Heart right ventricle (tissue), 16 donors: Measurements from ENCODE around the gene GAB2. TPM values are rescaled to one million over a fixed set of nuclear protein-coding genes. Genes with fewer than 3 reads are reported as not detected.
A peak's percentile ranks its signal among the peaks of the same experiment; 100 is the strongest.

Source experiments
- ATAC-seq, 8 donors: fragments of 200-7000 bp; cut with Tn5 transposase; one replicate each; pipeline ENCODE4 v1.9.1; 2020; ENCODE audit warnings: mild to moderate bottlenecking in 8 of 8, moderate library complexity in 8 of 8, moderate number of reproducible peaks in 1 of 8
- DNase-seq, 2 donors: peaks; one replicate each; pipeline ENCODE4 v3.0.0-alpha.2; 2020
- H3K27ac ChIP-seq, 10 donors: fragments of 200-600 bp; sonication (generic) in 2 of 10; one replicate each; pipeline versions ENCODE4 v1.5.0 to v1.8.0; 2020 to 2022; ENCODE audit warnings: mild to moderate bottlenecking in 3 of 10
- H3K27me3 ChIP-seq, 7 donors: fragments of 200-600 bp; one replicate each; pipeline ENCODE4 v1.8.0; 2021 to 2022; ENCODE audit warnings: mild to moderate bottlenecking in 2 of 7
- H3K36me3 ChIP-seq, 9 donors: fragments of 200-600 bp; sonication (generic) in 1 of 9; one replicate each; pipeline versions ENCODE4 v1.5.0 to v1.8.0; 2020 to 2022; ENCODE audit warnings: mild to moderate bottlenecking in 2 of 9
- H3K4me1 ChIP-seq, 9 donors: fragments of 200-600 bp; sonication (generic) in 1 of 9; one replicate each; pipeline versions ENCODE4 v1.5.0 to v1.8.0; 2020 to 2022; ENCODE audit warnings: mild to moderate bottlenecking in 4 of 9
- H3K4me3 ChIP-seq, 10 donors: fragments of 200-600 bp; sonication (generic) in 2 of 10; one replicate each; pipeline versions ENCODE4 v1.5.0 to v1.8.0; 2020 to 2022; ENCODE audit warnings: mild to moderate bottlenecking in 7 of 10, moderate library complexity in 2 of 10
- H3K9me3 ChIP-seq, 11 donors: fragments of 200-600 bp in 10 of 11; sonication (generic) in 2 of 11; one replicate each; pipeline versions ENCODE4 v1.5.0 to v1.8.0; 2013 to 2022; ENCODE audit warnings: mild to moderate bottlenecking in 2 of 11, control low read depth in 1 of 11, moderate library complexity in 1 of 11
- CTCF ChIP-seq, 9 donors: fragments of 200-600 bp; sonication (generic) in 2 of 9; IDR thresholded peaks; one replicate each; pipeline versions ENCODE4 v1.5.0 to v1.8.0; 2021 to 2022; ENCODE audit warnings: antibody characterized with exemption in 9 of 9, mild to moderate bottlenecking in 5 of 9, moderate library complexity in 1 of 9
- WGBS, 2 donors: extraction: QIAGEN DNeasy Blood & Tissue Kit; methylation state at CpG; one replicate each; pipeline ENCODE4 v1.1.7; 2013; ENCODE audit warnings: inconsistent platforms in 1 of 2; 5-methylcytosine and 5-hydroxymethylcytosine counted together
- intact Hi-C, 10 donors: fragments of 100-400 bp; cut with DNase I; formaldehyde crosslinking; loops; one replicate each; pipeline versions ENCODE4 v1.11.1 to v1.14.2; 2022
- polyA plus RNA-seq, 2 donors: library from polyadenylated mRNA; stranded (reverse); fragments of 200-250 nt; gene quantifications; one replicate each; pipeline ENCODE4 v1.2.3, GENCODE V29; 2013
- total RNA-seq, 10 donors: library from RNA; stranded (reverse); fragmentation: NEBNext Ultra II Directional in 3 of 10; extraction: Animal tissue kit (Norgen Biotek cat#: 25700) in 3 of 10; gene quantifications; one replicate each; pipeline versions ENCODE4 v1.2.1 to v1.2.4, GENCODE V29; 2021 to 2023
- donor health status: Arrhythmogenic right ventricular cardiomyopathy.
- donor health status: ischemic (EF 13 %, LVEDD 7.1; RV severe dilation, severe dysfunction).
- donor health status: healthy with polysubstance abuse.
- donor health status: DM: no; HTN: yes; CAD: no.
- donor health status: DM: no; HTN: no; CAD: no.
- donor health status: ischemic (EF 25% LVEDD 6.9; RV normal size, moderate dysfunction).
- donor health status: ischemic (EF 25% LVEDD 5.7; RV mildly dilated, moderate dysfunction).
- donor health status: healthy.
- donor health status: DM: yes; HTN: yes; CAD: no.
- donor health status: Ischemic cardiomyopathy.
- donor health status: ischemic (EF 35%, LVEDD 5.7; RV mildly dilated, moderate dysfunction).
- donor health status: nonischemic (EF 11% LVEDD 7.7; RV severe dilation, severe dysfunction).
- donor health status: DM: yes; HTN: yes; CAD: no.
- donor health status: PGD.
- donor health status: ischemic (EF 29% LVEDD 5.4; RV normal size, mild dysfunction).
- donor health status: nonischemic (EF 23%, LVEDD 6.1; RV moderate dilation, normal function).

Gene GAB2
- total and polyA plus RNA-seq, 12 donors: 5.0 to 44.6 (median 27.0) TPM

- Histone ChIP-seq H3K4me1 (peaks cover 14 to 61% (median 40%) of the 10 kb centered on the region in 9 donors), H3K27me3 (no peaks in the 10 kb centered on the region), H3K36me3 (peaks cover 0 to 5% (median 0%) of the 10 kb centered on the region in 9 donors), H3K4me3 (no peak overlapping the region), H3K27ac (peak overlapping the region in 7 of 10 donors; percentile 14 to 92 (median 41)), H3K9me3 (peaks cover 0 to 6% (median 0%) of the 10 kb centered on the region in 11 donors)
- ATAC-seq (no peak), DNase-seq (no peak)
- intact Hi-C loops: loop anchor here in 2 of 10 donors (10.0 kb wide), 1 partner anchor 258 kb away; no protein-coding TSS in a partner anchor
- no peak for TF ChIP-seq CTCF (IDR thresholded peaks at IDR 0.05)
- 81 to 89% methylated on average over 6 of the region's 6 CpGs for WGBS, 2 donors
These were observed 250.7 kb downstream of the GAB2 start for GRCh38 chr11:78166855-78167469.

Other genes starting within 250 kb of the GAB2 start
- 1 to 10 TPM; 4.2 to 9.9 (median 6.7) TPM for gene KCTD21, start 229.2 kb downstream of the GAB2 start, total RNA-seq
- 1 to 10 TPM; 4.5 to 5.0 TPM for gene KCTD21, start 229.2 kb downstream of the GAB2 start, polyA plus RNA-seq
- 1 to 10 TPM; 3.6 to 6.6 (median 5.2) TPM for gene USP35, start 228.9 kb downstream of the GAB2 start, total RNA-seq
- 1 to 10 TPM; 4.1 to 7.3 TPM for gene USP35, start 228.9 kb downstream of the GAB2 start, polyA plus RNA-seq
- gene NARS2, start 157.0 kb upstream of the GAB2 start, total RNA-seq: 10 to 100 TPM; 14.8 to 20.1 (median 16.7) TPM
- 10 to 100 TPM; 12.4 to 18.7 TPM for gene NARS2, start 157.0 kb upstream of the GAB2 start, polyA plus RNA-seq